Measurements from ENCODE around the gene ADARB2. TPM values are rescaled to one million over a fixed set of nuclear protein-coding genes. Genes with fewer than 3 reads are reported as not detected.

Gene ADARB2
- total RNA-seq, 1 donor from 2014 or later: not detected

- DNase-seq (ENCODE audit: low spot score): no peak
Measured at GRCh38 chr10:1212571-1213141, 524.7 kb downstream of the ADARB2 start.

DNA sequence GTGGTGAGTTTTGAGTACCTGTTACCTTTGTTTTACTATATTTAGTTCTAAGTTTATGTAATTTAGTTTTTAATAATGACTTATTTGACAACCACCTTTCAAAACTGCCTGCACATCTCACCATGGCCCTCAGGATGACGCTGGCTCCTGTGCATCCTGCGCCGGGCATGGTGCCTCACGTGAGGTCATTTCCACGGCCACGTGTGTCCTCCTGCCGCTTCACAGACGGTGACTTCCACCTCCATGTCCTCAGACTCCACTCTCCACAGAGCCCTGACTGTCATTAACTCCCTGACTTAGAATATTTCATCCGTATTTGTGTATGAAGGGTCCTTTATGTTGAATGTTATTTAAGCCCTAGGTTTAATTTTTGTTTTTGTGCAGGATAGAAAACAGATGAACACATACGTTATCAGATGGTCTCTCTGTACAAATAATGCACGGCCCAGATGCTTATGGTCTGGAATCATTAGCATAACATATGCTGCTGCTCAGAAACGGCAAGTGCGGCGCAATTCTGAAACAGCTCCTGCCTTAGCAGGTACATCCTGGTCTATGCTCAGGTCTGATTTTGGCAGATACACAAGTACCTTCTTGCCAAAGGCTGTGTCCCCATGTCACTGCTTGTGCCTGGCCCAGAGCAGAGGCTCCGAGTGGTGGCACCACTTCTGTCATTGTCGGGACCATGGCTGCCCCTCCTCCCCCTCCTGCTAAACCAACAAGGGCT is 525.3 kb downstream of the ADARB2 start:
- DNase-seq (ENCODE audit: low spot score): no peak

DNA sequence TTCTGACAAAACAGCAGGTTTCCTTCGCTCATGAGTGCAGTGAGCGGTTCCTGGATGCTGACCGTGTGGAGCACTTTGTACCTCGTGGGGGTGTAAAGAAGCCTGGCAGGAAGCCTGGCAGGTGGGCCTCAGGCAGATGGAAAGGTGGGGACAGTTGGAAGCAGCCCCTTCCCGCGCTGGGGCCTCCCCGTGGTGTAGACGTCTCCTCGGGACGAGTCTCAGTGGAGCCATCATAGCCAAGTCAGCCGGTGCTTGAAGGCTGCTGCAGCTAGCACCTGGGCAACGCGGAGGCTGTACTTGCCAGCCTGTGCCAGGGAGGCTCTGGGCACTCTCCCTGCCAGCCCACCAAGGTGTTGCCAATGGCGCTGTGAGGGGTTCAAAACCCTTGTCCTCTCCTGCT is 526.7 kb downstream of the ADARB2 start:
- DNase-seq (ENCODE audit: low spot score): no peak

GRCh38 chr10:1209355-1209979 is 527.9 kb downstream of the ADARB2 start:
- no peak for DNase-seq (ENCODE audit: low spot score)

- no peak for DNase-seq (ENCODE audit: low spot score)
Measured at GRCh38 chr10:1208366-1209311, 528.7 kb downstream of the ADARB2 start.

DNA sequence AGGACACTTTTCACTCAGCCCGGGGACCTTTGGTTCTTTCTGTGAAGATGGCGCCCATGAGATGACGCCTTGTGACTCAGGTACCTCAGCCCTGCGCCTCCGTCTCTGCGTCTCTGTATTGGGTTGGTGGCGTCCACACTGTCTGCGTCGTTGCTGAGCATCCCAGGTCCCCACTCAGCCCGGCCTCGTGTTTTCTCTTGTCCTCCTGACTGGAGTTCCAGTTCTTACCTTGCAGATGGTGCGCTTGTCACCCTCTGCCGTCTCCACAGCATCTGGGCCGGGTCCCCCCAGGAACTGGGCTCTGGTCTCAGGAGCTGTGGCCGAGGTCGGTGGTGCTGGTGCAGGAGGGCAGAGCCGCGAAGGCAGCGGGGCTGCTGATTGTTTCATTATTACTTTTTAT is 530.7 kb downstream of the ADARB2 start:
- DNase-seq (ENCODE audit: low spot score): no peak

- DNase-seq (ENCODE audit: low spot score): no peak
Measured at GRCh38 chr10:1206101-1206500, 531.2 kb downstream of the ADARB2 start.

GRCh38 chr10:1205450-1206030 is 531.8 kb downstream of the ADARB2 start:
- DNase-seq (ENCODE audit: low spot score): no peak

GRCh38 chr10:1204434-1205326 is 532.6 kb downstream of the ADARB2 start:
- DNase-seq (ENCODE audit: low spot score): no peak

DNA sequence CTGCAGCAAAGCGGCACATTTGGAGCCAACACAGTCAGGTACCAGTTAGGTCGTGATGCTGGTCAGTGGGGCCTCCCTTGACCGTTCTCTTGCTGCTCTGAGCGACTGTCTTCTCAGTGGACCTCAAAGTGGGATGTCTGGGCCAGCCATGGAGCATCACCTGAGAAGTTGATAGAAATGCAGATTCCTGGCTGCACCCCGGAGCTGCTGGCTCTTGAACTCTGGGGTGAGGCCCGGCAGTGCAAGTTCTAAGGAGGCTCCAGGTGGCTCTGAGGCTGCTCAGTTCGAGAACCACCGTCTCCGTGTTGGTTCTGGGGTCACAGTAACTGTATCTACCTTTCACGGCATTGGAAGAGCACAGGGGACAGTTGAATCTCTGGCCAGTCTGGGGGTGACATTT is 533.6 kb downstream of the ADARB2 start:
- no peak for DNase-seq (ENCODE audit: low spot score)

DNA sequence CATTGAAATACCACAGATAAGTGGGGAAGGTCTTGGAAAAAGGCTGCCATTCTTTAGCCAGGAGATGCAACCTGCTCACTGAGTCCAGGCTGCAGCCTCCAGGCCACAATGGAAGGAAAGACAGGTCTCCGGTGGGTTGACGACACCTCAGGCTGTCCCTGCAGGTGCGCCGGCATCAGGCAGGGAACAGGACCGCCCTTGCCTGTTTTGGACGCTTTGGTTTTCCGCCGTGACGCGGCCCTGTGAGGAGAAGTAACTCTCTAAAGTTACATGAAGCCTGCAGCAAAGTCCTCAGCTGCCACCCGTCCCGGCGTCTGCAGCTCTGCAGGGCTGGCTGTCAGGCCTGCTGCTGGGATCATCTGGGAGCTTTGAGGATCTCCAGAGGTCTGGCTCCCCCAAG is 534.1 kb downstream of the ADARB2 start:
- DNase-seq (ENCODE audit: low spot score): no peak

GRCh38 chr10:1202343-1202742 is 535.0 kb downstream of the ADARB2 start:
- DNase-seq (ENCODE audit: low spot score): no peak

DNA sequence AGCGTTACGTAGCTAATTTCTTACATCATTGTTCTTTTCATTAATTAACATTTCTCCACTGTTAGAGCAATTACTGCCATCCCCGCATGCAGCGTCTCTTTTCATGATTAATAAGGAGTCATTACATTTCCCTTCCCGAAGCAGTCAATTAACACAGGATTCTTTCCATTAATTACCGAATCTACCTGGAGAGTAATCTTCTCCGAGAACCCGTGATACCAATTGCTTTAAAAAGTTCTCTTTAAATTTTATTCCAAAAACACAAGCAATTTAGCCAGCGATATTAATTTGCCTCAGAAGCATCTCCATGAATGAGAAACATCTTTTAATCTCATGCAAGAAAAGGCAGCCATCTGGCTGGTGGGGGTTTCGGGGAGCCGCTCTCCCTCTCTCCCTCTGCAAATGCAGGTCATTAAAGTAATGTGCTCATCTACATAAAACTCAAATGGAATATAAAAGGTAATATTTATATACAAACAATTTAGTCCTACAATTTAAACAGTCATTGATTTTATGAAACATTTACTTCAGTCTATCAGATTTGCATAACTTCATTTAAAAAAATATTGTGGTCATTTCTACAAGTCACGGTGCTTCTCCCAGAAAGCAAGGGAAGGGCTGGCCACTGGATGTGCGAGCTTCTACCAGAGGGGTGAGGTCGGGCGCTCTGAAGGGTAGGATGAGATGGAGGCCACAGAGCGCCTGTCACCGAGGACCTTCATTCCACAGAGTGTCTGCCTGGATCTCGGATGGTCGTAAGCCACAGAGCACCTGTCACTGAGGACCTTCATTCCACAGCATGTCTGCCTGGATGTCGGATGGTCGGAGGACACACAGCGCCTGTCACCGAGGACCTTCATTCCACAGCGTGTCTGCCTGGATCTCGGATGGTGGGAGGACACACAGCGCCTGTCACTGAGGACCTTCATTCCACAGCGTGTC is 536.2 kb downstream of the ADARB2 start:
- DNase-seq (ENCODE audit: low spot score): no peak

DNA sequence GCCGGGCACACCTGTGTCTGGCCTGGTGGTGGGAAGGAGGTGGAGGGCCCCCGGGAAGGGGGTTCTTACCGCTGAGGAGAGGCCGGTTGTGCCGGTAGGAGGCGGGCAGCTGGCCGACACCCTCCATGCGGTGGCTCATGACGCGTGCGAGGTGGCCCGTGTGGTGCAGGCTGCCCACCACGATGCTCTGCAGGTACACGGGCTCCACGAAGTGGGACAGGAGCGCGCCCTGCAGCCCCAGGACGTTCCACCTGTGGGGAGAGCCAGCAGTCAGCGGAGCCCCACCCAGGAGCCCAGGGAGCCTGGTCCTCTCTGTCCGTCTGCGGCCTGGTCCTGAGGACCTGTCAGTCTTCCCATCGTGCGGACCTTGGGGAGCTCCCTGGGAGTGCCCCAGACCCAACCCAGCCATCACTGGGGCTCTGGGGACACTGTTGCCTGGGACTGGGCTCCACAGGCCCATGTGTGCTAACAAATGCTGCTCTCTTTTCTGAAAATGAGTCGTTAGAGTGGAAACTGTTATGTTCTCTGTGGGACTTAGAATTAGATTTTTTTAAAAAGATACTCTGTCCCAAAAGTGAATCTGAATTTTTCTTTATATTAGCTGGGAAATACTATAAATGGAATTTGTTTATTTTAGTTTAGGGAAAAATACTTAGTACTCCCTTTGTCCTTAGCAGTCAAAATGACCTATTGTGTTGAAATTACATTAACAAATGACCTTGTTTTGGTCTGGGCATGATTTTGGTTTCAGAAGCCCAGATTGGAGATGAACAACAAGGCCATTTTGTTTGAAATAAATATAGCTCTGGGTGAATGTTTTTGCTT is 537.2 kb downstream of the ADARB2 start:
- DNase-seq (ENCODE audit: low spot score): no peak

GRCh38 chr10:1199345-1199673 is 538.0 kb downstream of the ADARB2 start:
- no peak for DNase-seq (ENCODE audit: low spot score)

GRCh38 chr10:1198453-1199344 is 538.6 kb downstream of the ADARB2 start:
- DNase-seq (ENCODE audit: low spot score): no peak

DNA sequence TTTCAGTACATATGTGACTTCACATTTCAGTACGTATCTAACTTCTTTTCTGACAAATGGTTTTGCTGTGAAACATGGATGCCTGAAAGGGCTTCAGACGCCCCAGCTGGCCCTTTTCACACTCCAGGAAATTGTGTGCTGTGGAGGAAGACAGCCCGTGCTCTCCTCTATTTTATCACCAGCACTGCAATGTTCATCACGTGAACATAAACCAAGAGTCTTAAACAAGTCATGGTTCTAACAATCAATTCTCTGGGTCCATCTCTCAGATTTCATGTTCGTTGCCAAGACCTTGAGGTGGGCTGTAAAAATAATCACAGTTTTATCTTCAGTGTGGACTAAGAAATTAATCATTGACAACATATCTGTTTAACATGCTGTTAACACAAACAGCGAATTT is 539.9 kb downstream of the ADARB2 start:
- no peak for DNase-seq (ENCODE audit: low spot score)

- DNase-seq (ENCODE audit: low spot score): no peak
Measured at GRCh38 chr10:1196656-1197055, 540.7 kb downstream of the ADARB2 start.

Data from umbilical cord (tissue), 2 donors.